ENCODE data around the gene LIN54. TPM values are rescaled to one million over a fixed set of nuclear protein-coding genes. Genes with fewer than 3 reads are reported as not detected.

The LIN54 gene
- total RNA-seq, 2 donors from 2014 or later, result 9.7 to 13.9 TPM

- under 1% methylated on average over 46 of the region's 71 CpGs for WGBS
- intact Hi-C loops (cut with DNase I), result loop anchor here (2.0 to 10.0 kb wide), 3 partner anchors 364 to 519 kb away; partner anchors contain the start of genes ENOPH1, HNRNPD and HNRNPDL
Observed at GRCh38 chr4:82890901-82891706, 119.5 kb downstream of the LIN54 start, which contains the start of gene SEC31A. Gene SEC31A, minus strand, starts transcription at chr4:82891153. Its CDS starts 9,217 bp downstream, at chr4:82881936.

DNA sequence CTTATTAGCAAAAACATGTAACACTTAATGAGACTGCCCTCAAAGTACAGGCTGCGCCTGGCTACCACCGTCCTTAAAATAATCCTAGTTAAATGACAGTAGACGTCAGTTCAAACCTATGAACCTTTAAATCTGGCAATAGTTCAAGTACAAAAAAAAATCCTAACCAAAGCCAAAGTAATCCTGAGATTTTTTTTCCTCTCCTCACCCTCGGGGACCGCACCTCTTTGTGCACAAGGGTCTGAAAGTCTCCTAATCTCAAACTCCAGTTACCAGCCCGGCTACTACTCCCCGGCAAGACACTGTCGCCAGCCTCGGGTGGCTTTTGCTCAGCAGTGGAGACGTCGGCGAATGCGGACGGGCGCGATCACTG, 120.1 kb downstream of the LIN54 start:
- Histone ChIP-seq H3K4me3 (peak overlapping the region; percentile 56 to 79), H3K27me3 (replicated peaks; ENCODE audit: insufficient read depth) (no peaks in the 10 kb centered on the region), H3K36me3 (no peaks in the 10 kb centered on the region), H3K9me3 (no peaks in the 10 kb centered on the region), H3K4me1 (replicated peaks) (no peaks in the 10 kb centered on the region), H3K27ac (peak overlapping the region; percentile 93 to 98)
- WGBS, result 0% methylated on average over 16 of the region's 16 CpGs
- intact Hi-C loops (cut with DNase I), result loop anchor here (2.0 to 10.0 kb wide), 3 partner anchors 364 to 518 kb away; partner anchors contain the start of genes ENOPH1, HNRNPD and HNRNPDL
- TF ChIP-seq POLR2AphosphoS5 (IDR thresholded peaks at IDR 0.05), result no peak
- TF ChIP-seq, protein P1, sequence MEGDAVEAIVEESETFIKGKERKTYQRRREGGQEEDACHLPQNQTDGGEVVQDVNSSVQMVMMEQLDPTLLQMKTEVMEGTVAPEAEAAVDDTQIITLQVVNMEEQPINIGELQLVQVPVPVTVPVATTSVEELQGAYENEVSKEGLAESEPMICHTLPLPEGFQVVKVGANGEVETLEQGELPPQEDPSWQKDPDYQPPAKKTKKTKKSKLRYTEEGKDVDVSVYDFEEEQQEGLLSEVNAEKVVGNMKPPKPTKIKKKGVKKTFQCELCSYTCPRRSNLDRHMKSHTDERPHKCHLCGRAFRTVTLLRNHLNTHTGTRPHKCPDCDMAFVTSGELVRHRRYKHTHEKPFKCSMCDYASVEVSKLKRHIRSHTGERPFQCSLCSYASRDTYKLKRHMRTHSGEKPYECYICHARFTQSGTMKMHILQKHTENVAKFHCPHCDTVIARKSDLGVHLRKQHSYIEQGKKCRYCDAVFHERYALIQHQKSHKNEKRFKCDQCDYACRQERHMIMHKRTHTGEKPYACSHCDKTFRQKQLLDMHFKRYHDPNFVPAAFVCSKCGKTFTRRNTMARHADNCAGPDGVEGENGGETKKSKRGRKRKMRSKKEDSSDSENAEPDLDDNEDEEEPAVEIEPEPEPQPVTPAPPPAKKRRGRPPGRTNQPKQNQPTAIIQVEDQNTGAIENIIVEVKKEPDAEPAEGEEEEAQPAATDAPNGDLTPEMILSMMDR (IDR thresholded peaks at IDR 0.05), result no peak
- TF ChIP-seq POLR2A (IDR thresholded peaks at IDR 0.05), result no peak
- DNase-seq (ENCODE audit: low spot score), result no peak

More at GRCh38 chr4:82890901-82891706, 119.5 kb downstream of the LIN54 start, which contains the start of gene SEC31A:
- peak within 1 kb of the TSS; percentile 56 to 79 for H3K4me3 ChIP-seq
- H3K36me3 ChIP-seq, result no peaks in the 10 kb centered on the region
- TF ChIP-seq, protein P1 (IDR thresholded peaks at IDR 0.05), result peak in 2 of 4 experiments; percentile 11 to 31
- peak; percentile 97 for TF ChIP-seq POLR2AphosphoS5 (IDR thresholded peaks at IDR 0.05)
- peak; percentile 95 for TF ChIP-seq POLR2A (IDR thresholded peaks at IDR 0.05)
- no peaks in the 10 kb centered on the region for H3K9me3 ChIP-seq
- peak within 1 kb of the TSS; percentile 93 to 98 for H3K27ac ChIP-seq
- no peaks in the 10 kb centered on the region for H3K27me3 ChIP-seq (replicated peaks; ENCODE audit: insufficient read depth)
- peak; percentile 96 for DNase-seq (ENCODE audit: low spot score)
- H3K4me1 ChIP-seq (replicated peaks), result no peaks in the 10 kb centered on the region

- H3K4me3 ChIP-seq, result peak overlapping the region; percentile 56 to 79
- intact Hi-C loops (cut with DNase I), result no loop called here
- no peaks in the 10 kb centered on the region for H3K27me3 ChIP-seq (replicated peaks; ENCODE audit: insufficient read depth)
Observed at GRCh38 chr4:82889287-82889686, 121.3 kb downstream of the LIN54 start.

GRCh38 chr4:82886147-82886942, 124.3 kb downstream of the LIN54 start:
- Histone ChIP-seq H3K36me3 (no peaks in the 10 kb centered on the region), H3K27ac (no peak overlapping the region), H3K9me3 (no peaks in the 10 kb centered on the region), H3K4me3 (no peak overlapping the region), H3K4me1 (replicated peaks) (no peaks in the 10 kb centered on the region), H3K27me3 (replicated peaks; ENCODE audit: insufficient read depth) (no peaks in the 10 kb centered on the region)
- 39% methylated on average over 5 of the region's 5 CpGs for WGBS
- intact Hi-C loops (cut with DNase I), result no loop called here
- no peak for TF ChIP-seq POLR2A (IDR thresholded peaks at IDR 0.05)
- TF ChIP-seq POLR2AphosphoS5 (IDR thresholded peaks at IDR 0.05), result no peak
- TF ChIP-seq, protein P1 (IDR thresholded peaks at IDR 0.05), result no peak
- no peak for DNase-seq (ENCODE audit: low spot score)

More at GRCh38 chr4:82889287-82889686, 121.3 kb downstream of the LIN54 start:
- Histone ChIP-seq H3K4me1 (replicated peaks) (no peaks in the 10 kb centered on the region), H3K9me3 (no peaks in the 10 kb centered on the region), H3K36me3 (no peaks in the 10 kb centered on the region), H3K27ac (no peak overlapping the region)
- 77% methylated on average over 6 of the region's 6 CpGs for WGBS
- no peak for DNase-seq (ENCODE audit: low spot score)
- TF ChIP-seq POLR2AphosphoS5 (IDR thresholded peaks at IDR 0.05) (no peak), POLR2A (IDR thresholded peaks at IDR 0.05) (no peak)
- TF ChIP-seq, protein P1 (IDR thresholded peaks at IDR 0.05), result no peak
